Parathyroid adenoma (tissue), 2 donors: Measurements from ENCODE around the gene ITM2C.

Experiments used
- H2AFZ ChIP-seq: fragments of 300-600 bp; sonication (generic); one replicate; pipeline ENCODE4 v1.7.0; 2017; ENCODE audit warnings: antibody characterized with exemption, mild to moderate bottlenecking
- H3K27ac ChIP-seq: fragments of 300-600 bp; sonication (generic); one replicate; pipeline ENCODE4 v1.7.0; 2017
- H3K27me3 ChIP-seq: fragments of 300-600 bp; sonication (generic); one replicate; pipeline ENCODE4 v1.7.0; 2017; ENCODE audit warnings: low read length; ENCODE audit not compliant: control insufficient read depth, insufficient read depth
- H3K36me3 ChIP-seq: fragments of 300-600 bp; sonication (generic); one replicate; pipeline ENCODE4 v1.7.0; 2017; ENCODE audit warnings: low read length; ENCODE audit not compliant: control insufficient read depth, insufficient read depth
- H3K4me1 ChIP-seq: fragments of 300-600 bp; sonication (generic); one replicate; pipeline ENCODE4 v1.7.0; 2017; ENCODE audit warnings: control low read depth
- H3K4me2 ChIP-seq: fragments of 300-600 bp; sonication (generic); one replicate; pipeline ENCODE4 v1.7.0; 2017; ENCODE audit warnings: low read length
- H3K4me3 ChIP-seq: fragments of 300-600 bp; sonication (generic); one replicate; pipeline ENCODE4 v1.7.0; 2017; ENCODE audit warnings: low read depth, low read length
- H3K79me2 ChIP-seq: fragments of 300-600 bp; sonication (generic); one replicate; pipeline ENCODE4 v1.7.0; 2017; ENCODE audit warnings: control low read depth
- H3K9ac ChIP-seq: fragments of 300-600 bp; sonication (generic); one replicate; pipeline ENCODE4 v1.7.0; 2017; ENCODE audit warnings: mild to moderate bottlenecking
- H3K9me3 ChIP-seq: fragments of 300-600 bp; sonication (generic); one replicate; pipeline ENCODE4 v1.7.0; 2017; ENCODE audit warnings: low read length; ENCODE audit not compliant: control insufficient read depth
- TF ChIP-seq, protein P1 (sequence below): fragments of 300-600 bp; sonication (generic); IDR thresholded peaks from one replicate; pipeline ENCODE4 v1.7.0; 2017; ENCODE audit warnings: antibody characterized with exemption, mild to moderate bottlenecking
- donor health status: primary hyperparathyroidism.

ITM2C gene

GRCh38 chr2:230871361-230872150, 6.8 kb downstream of the ITM2C start:
- no peak overlapping the region for H3K4me2 ChIP-seq
- H3K36me3 ChIP-seq: no peaks in the 10 kb centered on the region
- H3K27ac ChIP-seq: peak overlapping the region; percentile 85
- TF ChIP-seq, protein P1, sequence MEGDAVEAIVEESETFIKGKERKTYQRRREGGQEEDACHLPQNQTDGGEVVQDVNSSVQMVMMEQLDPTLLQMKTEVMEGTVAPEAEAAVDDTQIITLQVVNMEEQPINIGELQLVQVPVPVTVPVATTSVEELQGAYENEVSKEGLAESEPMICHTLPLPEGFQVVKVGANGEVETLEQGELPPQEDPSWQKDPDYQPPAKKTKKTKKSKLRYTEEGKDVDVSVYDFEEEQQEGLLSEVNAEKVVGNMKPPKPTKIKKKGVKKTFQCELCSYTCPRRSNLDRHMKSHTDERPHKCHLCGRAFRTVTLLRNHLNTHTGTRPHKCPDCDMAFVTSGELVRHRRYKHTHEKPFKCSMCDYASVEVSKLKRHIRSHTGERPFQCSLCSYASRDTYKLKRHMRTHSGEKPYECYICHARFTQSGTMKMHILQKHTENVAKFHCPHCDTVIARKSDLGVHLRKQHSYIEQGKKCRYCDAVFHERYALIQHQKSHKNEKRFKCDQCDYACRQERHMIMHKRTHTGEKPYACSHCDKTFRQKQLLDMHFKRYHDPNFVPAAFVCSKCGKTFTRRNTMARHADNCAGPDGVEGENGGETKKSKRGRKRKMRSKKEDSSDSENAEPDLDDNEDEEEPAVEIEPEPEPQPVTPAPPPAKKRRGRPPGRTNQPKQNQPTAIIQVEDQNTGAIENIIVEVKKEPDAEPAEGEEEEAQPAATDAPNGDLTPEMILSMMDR: no peak
- peaks cover 28% of the 10 kb centered on the region for H3K4me1 ChIP-seq
- no peaks in the 10 kb centered on the region for H3K9me3 ChIP-seq
- H3K27me3 ChIP-seq: no peaks in the 10 kb centered on the region
- no peak overlapping the region for H2AFZ ChIP-seq
- H3K4me3 ChIP-seq: no peak overlapping the region
- peaks cover 8% of the 10 kb centered on the region for H3K79me2 ChIP-seq
- H3K9ac ChIP-seq: no peak overlapping the region

DNA sequence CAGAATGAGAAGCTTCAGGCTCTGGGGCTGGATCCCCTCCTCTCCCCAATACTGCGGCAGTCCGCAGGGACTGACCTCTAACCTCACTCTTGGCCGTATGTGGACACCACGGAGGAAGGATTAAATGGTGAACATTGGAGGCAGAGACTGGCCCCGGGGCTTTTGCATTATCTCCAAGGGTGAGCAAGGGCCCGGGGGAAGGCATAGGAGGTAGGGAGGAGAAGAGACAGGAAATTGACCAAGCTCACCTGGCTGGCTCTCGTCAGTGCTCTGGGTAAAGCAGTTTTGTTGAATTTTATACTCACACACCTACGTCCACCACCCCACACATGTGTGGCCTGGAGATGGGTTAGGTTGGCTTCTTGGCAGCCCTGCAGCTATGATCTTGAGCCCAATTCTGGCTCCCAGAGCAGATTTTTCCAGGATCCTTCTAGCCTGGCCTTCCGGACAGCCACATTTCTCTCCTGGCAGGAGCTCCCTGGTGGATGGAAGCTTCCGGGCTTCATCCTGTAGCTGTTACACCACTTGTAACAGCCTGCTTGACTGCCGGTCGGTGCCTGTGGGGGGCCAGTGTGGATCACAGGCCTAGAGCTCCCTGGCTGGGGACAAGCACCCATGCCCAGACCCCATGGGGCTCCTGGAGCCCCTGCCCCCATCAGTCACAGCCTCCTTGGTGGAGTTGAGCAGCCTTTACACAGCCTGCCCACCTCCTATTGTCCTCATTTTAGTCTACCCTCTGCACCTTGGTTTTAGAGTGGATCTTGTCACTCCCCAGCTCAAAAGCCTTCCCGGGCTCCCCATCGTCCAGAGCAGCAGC, 7.6 kb downstream of the ITM2C start:
- Histone ChIP-seq H3K27ac (no peak overlapping the region), H3K36me3 (no peaks in the 10 kb centered on the region), H3K27me3 (no peaks in the 10 kb centered on the region), H3K4me3 (no peak overlapping the region), H3K9ac (no peak overlapping the region), H3K4me1 (peaks cover 22% of the 10 kb centered on the region), H3K9me3 (no peaks in the 10 kb centered on the region), H3K79me2 (peaks cover 8% of the 10 kb centered on the region), H3K4me2 (no peak overlapping the region), H2AFZ (no peak overlapping the region)
- TF ChIP-seq, protein P1: no peak

GRCh38 chr2:230872968-230873660, 8.4 kb downstream of the ITM2C start:
- H3K27ac ChIP-seq: no peak overlapping the region

DNA sequence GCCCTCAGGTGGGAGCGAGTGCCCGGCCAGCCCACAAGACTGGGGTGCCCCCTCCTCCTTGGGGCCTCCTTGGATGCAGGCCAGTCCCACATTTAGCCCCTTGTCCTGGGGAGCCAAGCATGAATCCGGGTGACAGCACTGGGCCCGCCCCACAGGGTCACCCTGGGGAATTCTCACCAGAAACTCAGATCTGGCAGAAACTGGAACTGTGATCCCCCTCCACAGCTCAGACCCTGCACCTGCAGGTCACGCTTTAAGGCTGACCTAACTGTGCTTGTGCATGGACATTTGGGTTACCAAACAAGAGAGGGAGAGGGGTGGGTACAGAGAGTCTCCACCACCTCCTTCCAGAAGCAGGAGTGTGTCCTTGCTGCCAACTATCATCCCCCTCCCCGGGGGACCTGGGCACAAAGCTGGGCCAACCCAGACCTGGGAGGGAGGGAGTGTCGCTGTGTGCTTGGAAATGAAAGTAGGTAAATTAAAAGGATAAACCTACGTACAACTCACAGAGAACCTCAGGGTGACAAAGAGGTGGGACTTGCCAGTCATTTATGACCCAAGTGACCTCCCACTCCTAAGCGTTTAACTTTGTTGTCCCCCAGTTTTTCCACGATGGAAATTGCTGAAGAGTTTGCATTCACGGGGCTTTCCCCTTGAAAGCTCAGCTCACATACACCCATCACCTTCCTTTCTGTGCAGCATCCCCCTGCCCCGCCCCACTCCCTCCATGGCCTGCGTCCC, 9.1 kb downstream of the ITM2C start:
- no peaks in the 10 kb centered on the region for H3K27me3 ChIP-seq
- H3K9ac ChIP-seq: no peak overlapping the region
- H3K9me3 ChIP-seq: no peaks in the 10 kb centered on the region
- H3K79me2 ChIP-seq: peaks cover 8% of the 10 kb centered on the region
- H3K36me3 ChIP-seq: no peaks in the 10 kb centered on the region
- peaks cover 21% of the 10 kb centered on the region for H3K4me1 ChIP-seq
- no peak overlapping the region for H3K4me3 ChIP-seq
- H3K27ac ChIP-seq: no peak overlapping the region
- no peak overlapping the region for H2AFZ ChIP-seq
- no peak overlapping the region for H3K4me2 ChIP-seq
- TF ChIP-seq, protein P1: no peak

More at GRCh38 chr2:230872968-230873660, 8.4 kb downstream of the ITM2C start:
- H3K9me3 ChIP-seq: no peaks in the 10 kb centered on the region
- no peak overlapping the region for H3K9ac ChIP-seq
- no peak overlapping the region for H2AFZ ChIP-seq
- H3K79me2 ChIP-seq: peaks cover 8% of the 10 kb centered on the region
- TF ChIP-seq, protein P1: no peak
- no peak overlapping the region for H3K4me2 ChIP-seq
- H3K36me3 ChIP-seq: no peaks in the 10 kb centered on the region
- no peak overlapping the region for H3K4me3 ChIP-seq
- peaks cover 22% of the 10 kb centered on the region for H3K4me1 ChIP-seq
- no peaks in the 10 kb centered on the region for H3K27me3 ChIP-seq
